Endothelial cell of hepatic sinusoid (primary cell): ENCODE measurements around the gene FAM98C.

ENCODE experiments used
- in situ Hi-C: cut with HindIII; loops from 2 replicates; pipeline ENCODE4 v1.10.0; 2017; ENCODE audit warnings: low sequenced_read_pairs

FAM98C gene

DNA sequence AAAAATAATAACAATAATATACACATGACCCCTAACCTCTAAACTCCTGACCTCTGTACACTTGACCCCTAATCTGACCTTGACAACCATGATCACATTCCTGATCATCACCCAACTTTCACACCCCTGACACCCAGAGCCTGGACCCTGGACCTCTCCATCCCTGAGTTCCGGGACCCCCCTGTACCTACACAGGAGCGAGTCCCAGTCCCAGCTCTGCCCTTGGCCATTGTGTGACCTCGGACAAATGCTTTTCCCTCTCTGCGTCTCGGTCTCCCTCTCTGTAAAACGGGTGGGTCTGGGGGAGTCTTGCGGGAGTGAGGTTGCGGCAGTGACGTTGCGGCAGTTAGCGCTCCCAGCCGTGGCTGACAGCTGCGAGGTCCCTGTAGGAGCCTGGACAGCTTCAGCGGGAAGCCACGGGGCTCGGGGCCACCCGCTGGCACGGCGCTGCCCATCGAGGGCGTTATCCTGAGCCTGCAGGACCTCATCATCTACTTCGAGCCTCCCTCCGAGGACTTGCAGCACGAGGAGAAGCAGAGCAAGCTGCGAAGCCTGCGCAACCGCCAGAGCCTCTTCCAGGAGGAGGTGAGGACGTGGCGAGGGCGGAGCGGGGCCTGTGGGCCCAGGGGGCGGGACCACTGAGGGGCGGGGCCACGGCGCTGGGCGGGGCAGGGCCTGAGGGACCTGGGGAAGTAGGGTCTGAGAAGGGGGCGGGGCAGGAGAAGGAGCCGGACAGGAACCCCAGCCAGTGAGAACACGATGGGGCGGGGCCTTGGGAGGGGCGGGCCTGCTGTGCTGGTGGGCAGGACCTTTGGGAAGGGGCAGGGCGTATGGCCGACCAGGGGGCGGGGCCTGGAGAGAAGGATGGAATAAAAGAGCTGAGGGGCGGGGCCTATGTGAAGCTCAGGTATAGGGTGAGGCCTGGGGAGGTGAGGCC, 49.8 kb downstream of the FAM98C start:
- in situ Hi-C loops = loop anchor here (5.0 to 10.0 kb wide), 2 partner anchors 75 to 132 kb away; no protein-coding TSS in a partner anchor

DNA sequence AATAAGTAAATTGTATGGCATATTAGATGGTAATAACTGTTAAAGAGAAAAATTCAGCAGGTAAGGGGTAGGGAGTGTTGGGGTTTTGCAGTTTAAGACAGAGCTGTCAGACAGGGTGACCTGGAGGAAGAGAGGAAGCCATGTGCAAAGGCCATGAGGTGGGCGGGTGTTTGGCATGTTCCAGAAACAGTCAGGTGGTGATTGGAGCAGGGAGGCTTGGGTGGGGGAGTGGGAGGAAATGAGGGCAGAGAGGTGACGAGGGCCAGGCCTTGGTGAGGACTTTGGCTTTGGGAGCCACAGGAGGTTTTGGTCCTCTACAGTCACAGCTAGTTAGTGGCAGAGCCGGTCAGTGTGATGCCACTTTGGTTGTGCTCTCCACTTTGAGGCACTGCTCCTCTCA, 50.7 kb downstream of the FAM98C start:
- in situ Hi-C loops = loop anchor here (5.0 to 10.0 kb wide), 2 partner anchors 74 to 131 kb away; no protein-coding TSS in a partner anchor

- in situ Hi-C loops = loop anchor here (10.0 kb wide), 1 partner anchor 130 kb away; no protein-coding TSS in a partner anchor
Measured at GRCh38 chr19:38455031-38455430, 52.1 kb downstream of the FAM98C start.

DNA sequence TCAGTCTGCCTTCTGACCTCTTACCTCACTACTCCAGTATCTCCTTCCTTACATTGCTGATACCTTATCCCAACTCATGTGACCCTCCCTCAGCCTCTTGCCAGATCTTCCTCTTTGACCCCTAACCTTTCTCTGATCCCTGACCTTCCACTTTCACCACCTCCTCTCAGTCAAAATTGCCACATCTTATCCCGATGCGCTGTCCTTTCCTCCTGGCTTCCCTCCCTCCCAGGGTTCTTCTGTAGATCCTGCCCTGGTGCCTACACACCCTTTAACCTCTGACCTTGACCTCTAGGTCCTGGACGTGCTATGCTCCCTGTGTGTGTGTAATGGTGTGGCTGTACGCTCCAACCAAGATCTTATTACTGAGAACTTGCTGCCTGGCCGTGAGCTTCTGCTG, 54.3 kb downstream of the FAM98C start:
- in situ Hi-C loops = loop anchor here (10.0 kb wide), 1 partner anchor 128 kb away; no protein-coding TSS in a partner anchor

DNA sequence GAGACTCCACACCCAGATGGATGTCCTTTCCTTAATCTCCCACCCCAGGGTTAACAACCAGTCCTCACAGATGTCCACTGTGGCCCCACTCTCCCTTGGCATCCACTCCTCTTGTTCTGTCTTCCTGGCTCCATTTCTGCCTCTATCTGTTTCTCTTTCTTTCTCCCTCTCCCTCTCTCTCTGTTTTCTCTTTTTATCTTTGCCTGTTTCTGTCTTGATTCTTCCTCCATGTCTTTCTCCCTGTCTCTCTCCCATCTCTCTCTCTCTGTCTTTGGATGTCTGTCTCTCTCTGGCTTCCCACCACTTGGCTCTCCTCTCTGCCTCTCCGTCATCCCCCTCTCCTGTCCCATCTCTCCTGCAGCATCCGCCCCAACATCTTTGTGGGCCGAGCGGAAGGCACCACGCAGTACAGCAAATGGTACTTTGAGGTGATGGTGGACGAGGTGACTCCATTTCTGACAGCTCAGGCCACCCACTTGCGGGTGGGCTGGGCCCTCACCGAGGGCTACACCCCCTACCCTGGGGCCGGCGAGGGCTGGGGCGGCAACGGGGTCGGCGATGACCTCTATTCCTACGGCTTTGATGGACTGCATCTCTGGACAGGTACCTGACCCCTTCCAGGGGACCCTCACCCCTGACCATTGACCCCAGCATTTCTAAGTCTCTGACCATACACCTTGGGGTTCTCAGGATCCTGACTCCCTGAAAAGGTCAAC, 55.0 kb downstream of the FAM98C start:
- in situ Hi-C loops = loop anchor here (10.0 kb wide), 1 partner anchor 127 kb away; no protein-coding TSS in a partner anchor
